NCI-H82 treated with DMSO at 0.1 percent for 48 hours (cell line): ENCODE measurements around the gene KCNC4.
A peak's percentile ranks its signal among the peaks of the same experiment; 100 is the strongest.

Source experiments
- DNase-seq: peaks from one replicate; lab custom pipeline; 2025; ENCODE audit not compliant: unreplicated experiment; lab: John Stamatoyannopoulos, UW

Gene KCNC4

DNA sequence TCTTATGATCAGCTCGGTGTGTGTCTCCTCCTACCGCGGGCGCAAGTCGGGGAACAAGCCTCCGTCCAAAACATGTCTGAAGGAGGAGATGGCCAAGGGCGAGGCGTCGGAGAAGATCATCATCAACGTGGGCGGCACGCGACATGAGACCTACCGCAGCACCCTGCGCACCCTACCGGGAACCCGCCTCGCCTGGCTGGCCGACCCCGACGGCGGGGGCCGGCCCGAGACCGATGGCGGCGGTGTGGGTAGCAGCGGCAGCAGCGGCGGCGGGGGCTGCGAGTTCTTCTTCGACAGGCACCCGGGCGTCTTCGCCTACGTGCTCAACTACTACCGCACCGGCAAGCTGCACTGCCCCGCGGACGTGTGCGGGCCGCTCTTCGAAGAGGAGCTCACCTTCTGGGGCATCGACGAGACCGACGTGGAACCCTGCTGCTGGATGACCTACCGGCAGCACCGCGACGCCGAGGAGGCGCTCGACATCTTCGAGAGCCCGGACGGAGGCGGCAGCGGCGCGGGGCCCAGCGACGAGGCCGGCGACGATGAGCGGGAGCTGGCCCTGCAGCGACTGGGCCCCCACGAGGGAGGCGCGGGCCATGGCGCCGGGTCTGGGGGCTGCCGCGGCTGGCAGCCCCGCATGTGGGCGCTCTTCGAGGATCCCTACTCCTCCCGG is 1.5 kb downstream of the KCNC4 start:
- no peak for DNase-seq

DNA sequence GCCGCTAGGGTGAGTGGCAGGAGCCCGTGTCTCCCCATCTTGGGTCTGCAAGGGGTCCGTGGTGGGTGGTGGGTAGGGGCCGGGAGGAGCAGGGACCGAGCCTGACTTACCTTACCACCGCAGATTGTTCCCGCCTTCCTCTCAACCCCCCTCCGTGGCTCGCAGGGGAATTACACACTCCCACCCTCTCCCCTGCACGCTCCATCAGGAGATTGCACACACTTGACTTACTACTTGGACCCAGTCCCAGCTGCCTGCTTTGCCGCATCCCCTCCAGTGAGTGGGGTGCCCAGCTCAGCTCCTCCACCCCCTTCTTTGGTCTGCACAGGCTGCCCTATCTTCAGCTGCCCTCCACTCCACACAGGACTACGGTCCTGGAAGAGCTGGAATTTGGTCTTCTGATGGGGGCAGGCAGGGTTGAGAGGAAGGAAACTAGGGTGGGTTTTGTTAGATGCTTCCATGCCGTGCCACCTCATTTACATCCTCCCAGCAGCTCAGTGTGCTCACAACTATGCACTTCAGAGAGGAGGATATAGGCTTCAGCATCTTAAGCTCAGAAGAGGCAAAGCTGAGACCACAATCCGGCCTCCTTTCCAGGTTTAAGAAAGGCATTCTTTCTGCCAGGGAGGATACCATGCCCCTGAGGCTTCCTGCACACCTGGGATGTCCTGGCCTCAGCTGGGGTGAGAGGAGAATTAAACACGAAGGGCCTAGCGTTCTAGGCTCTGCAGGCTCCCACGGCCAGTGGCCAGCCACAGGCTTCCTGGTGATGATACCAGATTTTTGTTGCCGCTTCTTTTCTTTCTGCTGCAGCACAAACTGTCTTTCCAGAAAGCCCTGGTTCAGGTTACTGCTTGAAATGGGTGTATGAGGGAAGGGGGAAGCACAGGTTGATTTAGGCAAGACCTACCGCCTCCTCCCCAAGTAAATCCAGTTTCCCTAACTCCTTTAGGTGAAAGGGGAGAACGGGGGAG is 2.3 kb downstream of the KCNC4 start:
- peak; percentile 22 for DNase-seq

DNA sequence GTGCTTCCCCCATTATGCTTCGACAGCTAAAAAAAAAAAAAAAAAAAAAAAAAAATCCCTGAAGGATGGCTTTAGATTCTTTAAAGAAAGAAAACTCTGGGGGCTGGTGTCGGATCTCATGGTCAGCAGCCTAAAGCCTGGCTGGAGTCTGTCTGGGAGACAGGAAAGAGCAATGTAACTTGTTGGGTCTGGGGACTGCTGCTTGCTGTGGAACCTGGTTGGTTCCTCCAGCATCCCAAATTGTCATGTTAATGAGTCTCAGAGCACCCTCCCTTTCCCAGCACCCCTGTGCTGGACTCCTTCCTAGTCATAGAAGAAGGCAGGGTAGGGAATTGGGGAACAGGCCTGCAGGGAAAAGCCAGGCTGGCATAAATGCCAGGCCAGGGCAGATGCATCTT is 3.0 kb downstream of the KCNC4 start:
- no peak for DNase-seq

DNA sequence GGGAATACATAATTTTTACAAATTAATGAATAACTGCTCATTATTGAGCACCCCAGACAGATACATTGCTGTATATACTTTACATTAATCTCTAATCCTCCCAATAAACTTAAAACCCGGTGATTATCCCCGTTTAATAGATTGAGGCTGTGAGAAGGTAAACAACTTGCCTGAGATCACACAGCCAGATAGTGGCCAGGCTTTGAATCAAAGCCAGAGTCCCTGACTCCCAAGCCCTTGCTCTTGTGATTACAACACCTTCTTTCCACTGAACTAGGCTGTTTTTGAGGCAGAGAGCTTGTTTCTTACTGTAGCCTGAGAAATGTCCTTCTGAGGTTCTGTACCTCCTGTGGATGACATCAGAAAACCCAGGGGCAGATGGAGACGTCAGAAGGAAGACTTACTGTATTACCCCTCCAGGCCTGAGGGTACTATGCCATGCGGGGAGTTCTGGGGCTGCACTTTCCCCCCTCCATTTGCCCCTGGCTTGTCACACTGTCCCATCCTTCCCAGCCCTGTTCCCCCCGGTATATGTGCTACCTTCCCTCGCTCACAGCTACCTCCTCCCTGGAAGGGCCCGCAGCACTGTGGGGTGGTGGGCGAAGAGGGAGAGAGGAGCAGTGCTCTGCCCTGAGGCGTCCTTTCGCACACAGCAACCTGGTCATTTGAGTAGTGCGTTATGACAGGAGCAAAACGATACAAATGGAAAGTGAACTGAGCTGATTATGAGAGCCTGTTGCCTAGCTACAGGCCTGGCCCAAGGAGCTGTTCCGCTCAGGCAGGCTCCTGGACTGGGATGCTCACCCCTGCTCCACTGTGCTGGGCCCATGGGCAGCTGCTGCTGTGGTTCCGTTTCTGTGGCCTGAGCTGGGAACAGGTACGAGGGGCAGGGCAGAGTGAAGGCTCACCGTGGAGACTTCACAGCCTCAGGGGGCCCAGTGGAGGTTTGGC is 4.6 kb downstream of the KCNC4 start:
- peak; percentile 44 for DNase-seq

DNA sequence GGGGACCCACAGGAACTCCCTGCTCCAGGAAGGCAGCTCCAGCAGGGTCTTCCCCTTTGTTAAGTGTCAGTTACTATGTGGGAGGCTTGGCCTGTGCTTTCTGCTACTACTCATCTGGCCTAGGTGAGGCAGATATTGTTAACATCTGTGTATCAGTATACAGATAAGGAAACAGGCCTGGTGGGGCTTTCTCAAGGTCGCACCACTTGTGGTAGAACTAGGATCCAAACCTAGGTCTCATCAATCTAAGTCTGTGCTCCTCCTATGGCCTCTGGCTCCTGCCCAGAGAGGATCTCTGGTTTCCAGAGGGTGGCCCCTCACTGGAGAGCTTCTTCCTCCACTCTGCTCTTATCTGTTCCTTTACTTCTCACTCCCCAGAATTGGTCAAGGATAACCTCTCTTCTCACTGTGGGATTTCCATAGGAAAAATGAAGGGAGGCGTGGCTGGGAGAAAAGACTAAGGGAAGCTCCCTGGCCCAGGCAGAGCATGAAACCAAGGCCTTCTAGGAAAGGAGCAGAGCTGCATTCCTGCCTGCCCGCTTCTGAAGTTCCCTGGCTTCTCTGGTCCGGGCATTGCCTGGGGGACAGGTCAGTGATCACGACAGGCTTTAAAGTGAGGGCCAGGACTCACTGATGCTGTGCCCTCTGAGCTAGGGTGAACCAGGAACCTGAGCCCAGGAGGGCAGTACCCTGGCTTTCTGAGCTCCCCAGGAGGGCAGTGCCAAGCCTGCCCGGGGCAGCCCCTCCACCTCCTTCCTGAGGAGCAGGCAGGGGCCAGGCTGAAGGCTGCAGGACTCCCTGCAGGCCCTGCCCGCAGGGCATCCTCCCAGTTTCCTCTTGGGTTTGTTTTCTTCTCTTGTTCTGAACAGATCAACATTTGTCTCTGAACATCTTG is 5.8 kb downstream of the KCNC4 start:
- DNase-seq = no peak

DNA sequence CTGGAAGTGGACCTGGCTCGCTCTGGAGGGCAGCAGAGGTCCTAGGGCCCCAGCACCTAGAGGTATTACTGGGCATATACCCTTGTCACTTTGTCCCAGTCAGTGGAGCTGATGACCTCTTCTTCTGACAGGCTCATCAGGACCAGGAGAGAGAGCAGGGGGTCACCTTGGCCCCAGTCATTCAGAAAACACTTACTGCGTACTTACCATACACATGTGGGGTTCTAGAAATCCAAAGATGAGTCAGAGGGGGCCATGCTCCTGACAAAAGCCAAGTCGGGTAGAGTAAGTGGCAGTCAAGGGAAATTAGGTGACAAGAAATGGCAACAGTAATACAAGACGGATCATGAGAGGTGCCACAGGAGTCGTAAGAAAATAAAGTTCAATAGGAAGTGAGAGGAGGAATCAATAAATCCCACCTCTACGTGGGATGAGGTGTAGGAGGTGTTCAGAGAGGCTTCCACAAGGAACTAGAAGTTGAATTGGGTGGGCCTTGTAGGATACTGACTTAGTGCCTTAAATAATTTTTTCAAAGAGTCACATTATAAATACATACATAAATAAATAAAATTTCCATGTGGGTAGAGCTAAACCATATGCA is 6.8 kb downstream of the KCNC4 start:
- DNase-seq = no peak

DNA sequence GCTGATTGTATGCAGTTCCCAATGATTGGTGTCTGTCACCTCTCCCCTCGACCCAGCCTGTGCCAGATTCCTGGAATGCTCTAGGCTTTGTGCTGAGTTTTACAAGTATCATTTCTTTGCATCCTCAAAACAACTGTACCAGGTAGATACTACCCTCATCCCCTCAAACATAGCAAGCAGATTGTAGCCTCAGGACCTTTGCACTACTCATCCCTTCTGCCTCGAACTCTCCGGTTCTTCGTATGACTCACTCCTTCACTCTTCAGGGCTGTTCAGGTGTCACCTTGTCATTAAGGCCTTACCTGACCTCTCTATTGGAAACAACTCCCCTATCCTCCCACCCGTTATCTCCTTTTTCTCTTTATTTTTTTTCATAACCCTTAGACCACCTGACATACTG is 8.0 kb downstream of the KCNC4 start:
- no peak for DNase-seq

DNA sequence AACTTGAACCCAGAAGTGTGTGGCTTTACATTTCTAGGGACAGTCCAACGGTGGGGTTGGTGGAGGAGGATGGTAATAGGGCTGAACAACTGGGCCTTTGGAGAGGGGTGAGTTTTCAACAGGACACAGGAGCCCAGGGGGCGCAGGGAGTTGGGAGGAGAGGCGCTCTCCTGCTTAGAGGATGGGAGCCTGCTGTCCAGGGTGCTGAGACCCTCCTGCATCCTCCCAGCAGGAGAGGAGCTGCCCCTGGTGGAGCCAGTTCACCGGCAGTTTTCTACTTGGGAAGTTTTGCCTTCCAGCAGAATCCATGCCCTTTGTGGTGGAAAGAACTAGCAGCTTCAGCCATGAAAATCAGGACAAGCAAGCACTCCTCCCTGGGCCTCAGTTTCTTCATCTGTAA is 8.6 kb downstream of the KCNC4 start:
- DNase-seq = no peak

DNA sequence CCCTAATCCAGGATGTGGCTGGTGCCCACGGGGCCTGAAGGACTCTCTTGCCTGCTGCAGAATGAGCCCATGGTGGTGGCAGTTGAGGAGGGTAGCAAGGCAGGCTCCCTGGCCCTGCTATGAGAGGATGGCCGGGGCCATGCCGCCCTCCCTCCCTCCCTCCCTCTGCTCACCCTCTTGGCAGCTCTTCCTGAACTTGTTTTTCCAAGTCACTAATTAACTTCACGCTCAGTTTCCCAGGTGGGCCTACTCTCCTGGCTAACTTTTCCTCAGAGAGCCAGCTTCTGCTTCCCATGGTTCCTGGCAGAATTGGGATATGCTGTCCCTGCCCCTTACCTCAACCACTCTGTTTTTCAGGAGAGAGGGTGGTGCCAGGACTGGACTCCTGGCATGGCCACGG is 10.2 kb downstream of the KCNC4 start:
- DNase-seq = no peak

DNA sequence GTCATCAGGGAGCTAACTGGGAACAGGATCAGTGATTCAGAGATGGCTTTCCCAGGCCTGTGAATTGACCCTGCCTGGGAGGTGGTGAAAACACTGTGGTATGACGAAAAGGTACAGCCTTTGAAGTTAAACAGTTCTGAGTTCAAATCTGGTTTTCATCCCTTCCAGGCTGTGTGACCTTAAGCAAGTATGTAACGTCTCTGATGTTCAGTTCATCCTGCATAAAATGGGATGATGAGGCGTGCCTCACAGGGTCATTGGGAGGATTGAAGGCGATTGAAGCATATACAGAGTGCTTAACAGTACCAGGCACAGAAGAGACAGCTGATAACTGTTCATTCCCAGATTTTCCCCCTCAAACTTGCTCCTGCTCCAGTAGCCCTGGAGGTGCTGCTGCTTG is 11.0 kb downstream of the KCNC4 start:
- no peak for DNase-seq

DNA sequence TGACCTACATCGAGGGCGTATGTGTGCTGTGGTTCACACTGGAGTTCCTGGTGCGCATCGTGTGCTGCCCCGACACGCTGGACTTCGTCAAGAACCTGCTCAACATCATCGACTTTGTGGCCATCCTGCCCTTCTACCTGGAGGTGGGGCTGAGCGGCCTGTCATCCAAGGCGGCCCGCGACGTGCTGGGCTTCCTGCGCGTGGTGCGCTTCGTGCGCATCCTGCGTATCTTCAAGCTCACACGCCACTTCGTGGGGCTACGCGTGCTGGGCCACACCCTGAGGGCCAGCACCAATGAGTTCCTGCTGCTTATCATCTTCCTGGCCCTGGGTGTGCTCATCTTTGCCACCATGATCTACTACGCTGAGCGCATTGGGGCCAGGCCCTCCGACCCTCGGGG is 13.0 kb downstream of the KCNC4 start:
- no peak for DNase-seq

DNA sequence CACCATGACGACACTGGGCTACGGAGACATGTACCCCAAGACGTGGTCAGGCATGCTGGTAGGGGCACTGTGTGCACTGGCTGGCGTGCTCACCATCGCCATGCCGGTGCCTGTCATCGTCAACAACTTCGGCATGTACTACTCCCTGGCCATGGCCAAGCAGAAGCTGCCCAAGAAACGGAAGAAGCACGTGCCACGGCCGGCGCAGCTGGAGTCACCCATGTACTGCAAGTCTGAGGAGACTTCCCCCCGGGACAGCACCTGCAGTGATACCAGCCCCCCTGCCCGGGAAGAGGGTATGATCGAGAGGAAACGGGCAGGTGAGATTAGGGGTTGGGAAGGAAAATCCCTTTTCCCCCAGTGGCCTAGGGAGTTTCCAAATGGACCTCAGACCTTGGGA is 13.5 kb downstream of the KCNC4 start:
- DNase-seq = no peak

DNA sequence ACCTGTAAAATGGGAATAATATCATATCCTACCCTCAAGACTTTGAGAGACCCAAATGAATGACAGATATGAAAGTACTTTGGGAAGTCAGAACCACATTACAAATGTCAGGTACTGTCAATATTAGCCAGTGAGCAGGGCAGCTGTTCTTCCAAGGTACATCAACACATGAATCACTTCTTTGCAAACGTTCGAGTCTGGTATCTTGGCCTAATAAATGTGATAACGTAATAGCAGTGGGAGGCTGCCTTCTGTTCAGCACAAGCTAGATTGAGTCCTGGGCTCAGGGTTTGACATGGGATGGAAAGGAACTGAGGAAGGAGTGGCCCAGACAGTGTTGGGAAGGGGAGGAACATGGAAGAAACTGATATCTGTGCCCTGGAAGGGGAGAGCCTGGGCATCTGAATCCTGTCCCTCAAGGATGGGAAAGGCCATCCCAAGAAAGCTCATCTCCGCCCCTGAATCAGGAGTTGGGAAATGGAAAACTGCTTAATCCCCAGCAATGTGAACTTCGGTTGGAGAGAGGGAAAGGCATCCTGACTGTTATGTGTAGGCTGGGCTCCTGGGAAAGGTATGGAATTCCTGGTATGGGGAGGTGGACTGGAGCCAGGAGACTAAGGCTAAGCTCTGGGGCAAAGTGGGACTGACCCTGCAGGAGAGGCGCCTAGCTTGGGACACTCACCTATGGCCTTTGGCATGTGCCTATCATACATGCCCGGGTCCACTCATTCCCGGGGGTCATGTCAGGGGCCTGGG is 14.3 kb downstream of the KCNC4 start:
- DNase-seq = no peak

DNA sequence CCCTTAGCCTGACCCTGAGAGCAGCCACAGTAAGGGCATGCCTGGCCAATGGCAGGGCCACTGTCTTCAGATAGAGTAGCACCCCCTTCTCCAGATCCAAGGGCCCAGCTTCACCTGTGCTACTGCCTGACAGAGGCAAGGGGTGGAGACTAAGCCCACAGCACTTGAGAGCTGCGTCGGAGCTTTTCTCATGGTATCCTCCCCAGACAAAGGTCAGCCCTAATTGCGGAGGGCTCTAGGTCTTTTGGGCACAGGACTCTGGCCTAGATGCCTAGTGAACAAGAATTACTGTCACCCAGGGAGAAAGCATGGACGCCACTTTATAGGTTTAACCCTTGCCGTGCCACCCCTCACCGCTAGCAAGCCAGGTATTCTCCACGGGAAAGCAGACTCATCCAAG is 15.1 kb downstream of the KCNC4 start:
- no peak for DNase-seq

DNA sequence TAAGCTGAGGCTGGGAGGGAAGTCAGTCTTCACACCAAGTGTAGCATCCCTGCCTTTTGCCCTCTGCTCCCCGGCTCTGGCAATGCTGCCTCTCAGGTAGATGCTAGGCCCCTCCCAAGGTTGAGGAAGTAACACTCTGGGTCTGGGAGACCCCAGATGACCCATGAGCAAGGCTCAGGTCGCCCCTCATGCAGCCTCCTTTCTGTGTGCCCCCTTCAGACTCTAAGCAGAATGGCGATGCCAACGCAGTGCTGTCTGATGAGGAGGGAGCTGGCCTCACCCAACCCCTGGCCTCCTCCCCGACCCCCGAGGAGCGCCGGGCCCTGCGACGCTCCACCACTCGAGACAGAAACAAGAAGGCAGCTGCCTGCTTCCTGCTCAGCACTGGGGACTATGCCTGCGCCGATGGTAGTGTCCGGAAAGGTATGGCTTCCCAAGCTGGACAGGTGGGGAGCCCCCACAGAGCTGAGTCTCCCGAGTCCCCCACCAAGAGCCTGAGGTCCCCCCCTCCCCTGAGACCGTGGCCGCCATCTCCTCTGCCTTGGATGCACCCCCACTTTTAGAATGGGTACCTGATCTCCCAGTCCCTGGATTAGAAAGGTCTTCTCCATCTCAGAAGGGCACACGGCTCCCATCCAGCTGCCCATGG is 15.8 kb downstream of the KCNC4 start:
- no peak for DNase-seq

DNA sequence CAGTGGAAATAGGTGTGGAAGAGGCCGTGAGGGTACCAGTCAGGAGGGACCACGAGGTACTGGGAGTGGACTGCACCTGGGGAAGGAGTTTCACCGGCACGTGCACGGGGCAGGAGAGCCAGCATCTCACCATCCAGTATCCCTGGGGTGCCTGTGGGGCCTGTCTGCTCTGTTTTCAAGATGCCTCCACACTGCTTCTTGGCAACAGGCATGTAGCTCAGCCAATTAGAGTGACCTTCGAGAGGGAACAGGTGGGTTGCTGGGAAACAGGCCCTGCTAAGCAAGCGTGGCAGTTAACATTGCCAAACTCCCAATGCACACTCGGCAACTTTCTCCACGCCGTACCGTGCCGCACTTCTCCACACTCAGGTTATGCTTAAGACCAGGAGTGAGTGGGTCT is 17.7 kb downstream of the KCNC4 start:
- DNase-seq = no peak

DNA sequence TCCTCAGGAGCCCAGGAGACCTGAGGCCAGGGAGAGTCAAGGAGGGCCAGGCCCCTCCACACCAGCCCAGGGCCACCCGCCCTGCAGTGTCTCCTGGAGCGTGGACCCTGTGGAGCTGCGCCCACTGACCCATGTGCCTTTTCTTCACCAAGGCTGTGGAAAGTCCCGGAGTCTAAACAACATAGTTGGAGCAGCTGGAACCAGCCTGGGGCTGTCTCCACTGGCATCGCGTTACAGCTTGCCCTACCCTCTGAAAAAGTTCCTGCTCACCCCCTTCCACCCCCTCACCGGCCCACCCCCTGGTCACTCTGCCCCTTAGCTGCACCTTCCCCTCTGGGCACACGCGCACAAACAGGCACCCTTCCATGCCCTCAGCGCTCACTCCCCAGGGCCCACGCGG is 18.3 kb downstream of the KCNC4 start:
- no peak for DNase-seq

DNA sequence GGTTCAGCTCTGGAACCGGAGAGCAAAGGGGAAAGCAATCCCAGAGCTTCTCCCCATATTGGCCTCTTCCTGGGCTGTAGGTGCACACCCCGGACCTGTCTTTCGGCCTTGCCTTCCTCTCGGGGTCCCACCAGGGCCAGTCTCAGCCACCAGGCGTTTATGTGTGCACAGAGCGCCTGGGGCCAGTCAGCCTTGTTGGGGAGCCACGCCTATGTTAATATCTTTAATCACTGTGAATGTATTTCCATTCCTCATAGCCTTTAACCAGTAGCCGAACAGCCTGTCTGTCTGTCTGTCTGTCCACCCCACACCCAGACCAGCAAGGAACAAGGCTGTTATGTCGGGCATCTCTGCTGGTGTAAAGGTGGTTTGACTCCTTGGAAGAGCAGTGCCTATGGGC is 18.8 kb downstream of the KCNC4 start:
- DNase-seq = no peak
